Fibroblast of peridontal ligament (primary cell): Measurements from ENCODE around the gene CHST9.
"Not testable (repeated sequence)": the region's sequence is repeated elsewhere in the genome, so short reads cannot be mapped to it uniquely, and the experiment has no call there.

Experiments
- DNase-seq: peaks from one replicate; pipeline ENCODE4 v3.0.0-alpha.2; 2010; ENCODE audit errors: extremely low read depth

The CHST9 gene

DNA sequence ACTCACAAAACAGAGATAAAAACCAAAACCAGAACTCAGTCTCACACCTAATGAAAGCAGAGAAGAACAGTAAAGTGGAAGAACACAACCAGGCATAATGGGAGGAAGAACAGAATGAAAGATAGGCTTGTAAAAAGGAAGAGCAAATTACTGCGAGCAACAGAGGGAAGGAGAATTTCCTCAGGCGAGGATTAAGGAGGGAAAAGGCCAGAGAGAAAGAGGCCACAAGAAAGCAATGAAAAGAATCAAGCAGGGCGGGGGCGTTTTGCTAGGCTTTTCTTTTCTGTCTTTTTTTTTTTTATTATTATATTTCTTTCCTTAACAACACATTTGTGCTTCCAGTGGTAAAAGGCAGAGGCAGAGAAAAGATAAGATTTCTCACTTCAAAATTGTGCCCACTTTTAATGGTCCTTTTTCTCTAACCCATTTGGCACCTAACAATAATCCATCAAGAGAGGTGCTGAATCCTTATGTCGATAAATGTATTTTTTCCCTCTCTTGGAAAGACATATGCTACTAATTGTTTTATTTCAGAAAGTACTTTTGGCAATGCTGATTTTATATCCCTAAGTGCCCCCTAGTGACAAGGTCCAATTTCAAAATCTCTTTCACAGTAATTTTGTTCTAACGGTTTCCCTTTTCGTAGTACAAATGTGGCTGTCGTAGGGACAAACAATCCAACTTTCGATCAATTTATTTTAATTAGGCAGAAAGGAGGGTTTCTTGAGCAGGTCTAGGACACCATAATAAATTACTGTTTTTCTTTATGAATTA is 180.9 kb downstream of the CHST9 start:
- peak; percentile 17 for DNase-seq

DNA sequence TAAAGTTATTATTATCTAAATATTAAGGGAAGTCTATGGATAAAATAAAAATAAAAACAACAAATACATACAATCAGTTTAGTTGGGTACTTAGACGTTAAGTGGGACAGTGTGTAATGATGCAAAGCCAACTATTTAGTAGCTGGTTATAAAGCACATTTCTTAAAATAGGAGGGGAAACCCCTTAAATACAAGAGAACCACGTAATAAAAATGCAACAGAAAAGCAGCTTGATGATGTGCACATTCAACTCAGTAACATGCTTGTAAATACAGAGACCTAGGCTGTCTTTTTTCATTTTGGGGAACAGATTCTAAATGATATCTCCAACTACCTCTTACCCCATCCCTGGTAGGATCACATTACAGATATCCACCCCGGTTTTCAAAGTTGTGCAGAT is 185.3 kb downstream of the CHST9 start:
- DNase-seq: no peak

DNA sequence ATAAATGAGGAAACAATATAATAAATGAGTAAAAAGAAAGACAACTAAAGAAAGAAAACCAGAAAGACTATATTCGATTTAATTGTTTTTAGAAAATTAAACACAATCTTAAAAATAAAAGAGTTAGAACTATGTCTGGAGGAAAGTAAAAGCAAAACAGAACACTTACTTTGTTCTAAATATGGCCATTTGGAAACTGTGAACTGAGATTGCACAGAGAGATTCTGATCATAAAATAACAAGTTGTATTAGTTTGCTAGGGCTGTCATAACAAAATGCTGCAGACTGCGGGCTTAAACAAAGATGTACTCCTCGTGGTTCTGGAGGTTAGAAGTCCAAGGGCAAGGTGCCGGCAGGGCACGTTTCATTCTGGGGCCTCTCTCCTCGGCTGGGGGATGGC is 191.5 kb downstream of the CHST9 start:
- no peak for DNase-seq

DNA sequence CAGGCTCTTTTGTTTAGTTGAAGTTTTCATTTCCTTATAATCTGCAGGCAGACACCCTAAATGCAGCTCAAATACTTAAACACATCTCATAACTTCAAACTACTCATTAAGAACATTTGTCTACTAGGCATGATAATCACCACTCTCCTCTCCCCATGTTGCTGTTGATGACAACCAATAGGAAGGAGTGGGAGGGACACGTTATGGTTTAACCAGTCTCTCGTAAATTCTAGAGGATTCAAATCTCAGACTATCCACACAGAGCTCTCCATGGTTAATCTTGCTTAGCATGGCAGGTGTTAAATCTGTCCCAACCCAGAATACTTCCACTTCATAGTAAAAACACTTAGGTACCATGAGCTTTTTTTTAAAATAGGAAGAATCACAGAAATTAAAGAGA is 192.2 kb downstream of the CHST9 start:
- DNase-seq: no peak

DNA sequence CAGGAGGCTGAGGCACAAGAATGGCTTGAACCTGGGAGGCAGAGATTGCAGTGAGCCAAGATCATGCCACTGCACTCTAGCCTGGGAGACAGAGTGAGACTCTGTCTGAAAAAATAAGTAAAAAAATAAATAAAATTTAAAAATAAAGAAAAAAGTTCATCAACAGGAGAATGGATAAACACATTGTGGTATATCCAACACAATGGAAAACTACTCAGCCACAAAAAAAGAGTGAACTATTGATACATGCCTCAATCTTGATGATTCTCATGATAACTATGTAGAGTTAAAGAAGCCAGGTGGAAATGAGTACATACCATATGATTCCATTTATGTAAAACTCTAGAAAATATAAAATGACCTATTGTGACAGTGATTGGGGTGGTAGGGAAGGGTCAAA is 195.3 kb downstream of the CHST9 start:
- no peak for DNase-seq

DNA sequence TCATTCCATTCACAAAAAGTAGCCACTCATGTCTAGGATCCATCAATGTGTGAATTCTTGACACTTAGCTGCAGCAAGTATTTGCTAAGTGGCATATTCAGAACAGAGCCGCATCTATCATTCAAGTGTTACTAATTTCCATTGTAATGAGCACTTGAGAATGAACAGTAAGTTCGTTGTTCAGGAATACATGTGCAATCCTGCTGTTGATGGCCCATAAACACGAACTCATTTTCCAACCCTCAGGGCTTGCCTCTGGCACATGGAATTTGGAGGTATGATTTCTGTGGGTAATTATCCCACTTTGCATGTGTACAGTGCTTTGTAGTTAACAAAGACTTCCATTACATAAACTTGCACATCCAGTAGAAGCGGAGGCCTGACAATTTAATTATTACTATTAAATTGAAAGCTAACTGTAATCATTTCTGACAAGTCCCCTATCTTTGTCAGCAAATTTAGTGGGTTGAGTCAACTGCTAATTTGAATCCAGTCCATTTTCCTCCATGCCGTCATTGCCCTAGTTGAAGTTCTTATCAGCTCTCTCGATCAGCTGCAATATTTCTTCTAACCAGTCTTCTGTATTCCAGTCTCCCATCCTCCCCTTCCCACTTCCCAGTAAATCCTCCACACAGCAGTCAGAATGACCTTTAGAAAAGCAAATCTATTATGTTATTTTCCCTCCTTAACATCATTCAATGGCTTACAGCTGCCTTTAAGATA is 203.6 kb downstream of the CHST9 start:
- no peak for DNase-seq

DNA sequence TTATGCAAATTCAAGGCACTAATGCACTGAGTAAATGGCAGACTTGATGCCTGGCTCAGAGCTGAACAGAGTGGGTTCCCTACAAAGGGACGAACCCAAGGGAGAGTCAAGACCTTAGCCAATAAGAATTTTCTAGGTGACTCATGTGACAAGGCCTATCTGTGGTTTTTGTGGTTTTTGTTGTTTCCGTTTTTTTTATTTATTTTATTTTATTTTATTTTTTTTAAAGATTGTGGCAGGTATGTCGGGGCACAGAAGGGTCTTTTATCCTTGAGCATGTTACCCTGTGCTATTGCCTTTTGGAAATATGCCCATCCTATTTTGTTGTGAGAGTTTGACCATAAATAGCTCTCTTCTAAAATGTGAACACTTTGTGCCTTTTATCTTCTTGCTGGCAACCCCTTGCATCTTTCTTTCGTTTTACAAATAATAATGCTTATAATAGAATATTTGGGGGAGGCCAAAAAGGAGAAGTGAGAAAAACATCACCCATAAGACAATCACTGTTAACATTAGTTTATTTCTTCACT is 206.2 kb downstream of the CHST9 start:
- no peak for DNase-seq

DNA sequence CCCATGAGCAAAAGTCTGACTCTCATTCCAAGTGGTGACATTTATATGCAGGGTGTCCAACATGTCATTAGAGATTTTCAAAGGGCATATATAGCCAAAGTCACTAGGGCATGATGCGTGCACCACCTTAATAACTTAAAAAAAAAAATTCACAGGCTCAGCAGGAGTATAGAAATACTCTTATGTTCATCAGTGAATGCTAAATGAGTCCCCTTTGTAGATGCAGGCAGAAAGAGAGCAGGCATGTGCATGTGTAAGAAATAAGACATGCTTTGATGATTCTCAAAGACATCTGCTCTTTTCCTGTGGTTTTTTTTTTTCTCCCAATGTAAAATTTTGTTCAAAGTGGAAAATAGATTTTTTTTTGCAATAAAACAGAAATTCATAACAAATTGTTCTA is 207.3 kb downstream of the CHST9 start:
- DNase-seq: no peak

DNA sequence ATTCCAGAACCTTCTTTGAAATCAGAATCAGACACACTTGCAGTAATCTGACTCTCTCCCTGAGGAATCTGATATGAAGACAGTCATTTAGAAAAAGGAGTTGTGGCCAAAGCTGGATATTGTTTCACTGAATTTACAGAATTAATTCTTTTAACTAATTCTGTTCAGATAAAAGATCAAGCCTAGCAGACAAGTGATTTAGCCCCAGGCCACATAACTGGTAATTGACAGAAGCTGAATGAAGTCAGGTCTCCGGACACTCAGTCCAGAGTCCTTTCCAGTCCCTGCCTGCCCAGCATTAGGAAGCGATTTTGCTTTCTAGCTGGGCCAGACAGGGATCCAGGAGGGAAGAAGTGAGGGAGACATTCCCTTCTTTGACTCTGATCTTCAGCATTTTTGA is 208.9 kb downstream of the CHST9 start:
- DNase-seq: no peak

DNA sequence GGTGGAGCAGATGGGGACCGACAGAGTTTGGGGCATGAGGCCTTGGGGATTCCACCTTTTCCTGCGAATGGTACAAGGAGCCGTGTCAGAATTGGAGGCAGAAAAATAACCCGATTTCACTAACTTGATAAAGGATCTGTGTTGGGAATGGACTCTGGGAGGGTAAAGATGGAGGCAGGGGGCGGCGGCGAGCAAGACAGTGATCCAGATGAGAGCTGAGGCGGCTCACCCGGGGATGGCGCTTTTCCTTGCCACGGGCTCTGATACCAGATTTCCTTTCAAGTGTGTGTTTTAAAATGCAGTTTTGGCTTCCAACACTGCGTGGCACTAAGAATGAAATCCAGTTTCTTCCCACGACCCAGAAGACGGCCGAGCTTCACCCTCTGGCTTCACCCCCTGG is 212.6 kb downstream of the CHST9 start:
- not testable (repeated sequence) for DNase-seq

DNA sequence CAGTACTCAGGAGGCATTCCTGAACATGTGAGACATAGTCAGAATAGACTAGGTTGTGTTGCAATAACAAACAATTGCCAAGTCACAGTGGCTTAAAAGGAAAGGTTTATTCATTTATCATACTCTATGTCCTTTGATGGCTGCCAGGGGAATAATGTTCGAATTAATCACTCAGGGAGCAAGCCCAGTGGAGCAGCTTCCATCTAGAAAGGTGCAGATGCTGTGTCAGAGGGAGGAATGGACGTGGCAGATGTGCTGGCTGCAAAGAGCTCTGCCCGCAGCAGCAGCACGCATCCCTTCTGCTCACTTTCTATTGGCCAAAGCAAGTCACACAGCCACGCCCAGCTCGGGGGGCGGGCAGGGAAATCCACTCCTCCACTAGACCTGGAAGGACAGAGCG is 213.7 kb downstream of the CHST9 start:
- no peak for DNase-seq

DNA sequence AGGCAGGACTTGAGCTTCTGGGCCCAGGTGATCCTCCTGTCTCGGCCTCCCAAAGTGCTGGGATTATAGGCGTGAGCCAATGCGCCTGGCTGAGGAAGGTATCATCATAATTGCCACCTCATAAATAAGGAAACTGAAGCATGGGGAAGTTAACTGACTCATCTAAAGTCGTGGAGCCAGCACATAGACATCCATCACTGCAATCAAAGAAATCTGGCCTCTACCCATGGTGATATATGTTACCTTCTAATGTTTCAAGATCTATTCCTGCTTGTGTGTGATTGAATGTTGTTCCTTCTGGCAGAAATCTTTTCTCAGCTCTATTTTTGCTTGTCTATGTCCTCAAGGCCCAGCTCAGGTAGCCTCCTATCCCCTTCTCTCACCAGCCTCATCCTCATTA is 214.5 kb downstream of the CHST9 start:
- DNase-seq: no peak

DNA sequence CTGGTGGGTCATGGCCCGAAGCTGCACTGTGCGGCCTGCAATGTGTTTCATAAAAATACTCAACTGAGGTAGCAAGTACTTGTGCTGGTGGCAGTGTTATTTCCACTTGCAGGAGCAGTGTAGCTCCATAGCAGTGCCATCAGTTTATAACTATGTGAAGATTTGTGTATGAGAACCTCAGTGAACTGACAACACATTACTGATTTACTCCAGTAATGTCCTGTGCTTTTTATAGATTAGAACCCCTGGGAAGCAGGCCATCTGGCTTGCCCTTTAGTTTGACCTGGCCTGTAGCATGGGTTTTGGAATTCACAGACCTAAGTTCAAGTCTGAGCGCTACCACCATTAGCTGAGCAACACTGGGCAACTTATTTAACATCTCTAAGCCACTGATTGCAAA is 219.9 kb downstream of the CHST9 start:
- DNase-seq: no peak

DNA sequence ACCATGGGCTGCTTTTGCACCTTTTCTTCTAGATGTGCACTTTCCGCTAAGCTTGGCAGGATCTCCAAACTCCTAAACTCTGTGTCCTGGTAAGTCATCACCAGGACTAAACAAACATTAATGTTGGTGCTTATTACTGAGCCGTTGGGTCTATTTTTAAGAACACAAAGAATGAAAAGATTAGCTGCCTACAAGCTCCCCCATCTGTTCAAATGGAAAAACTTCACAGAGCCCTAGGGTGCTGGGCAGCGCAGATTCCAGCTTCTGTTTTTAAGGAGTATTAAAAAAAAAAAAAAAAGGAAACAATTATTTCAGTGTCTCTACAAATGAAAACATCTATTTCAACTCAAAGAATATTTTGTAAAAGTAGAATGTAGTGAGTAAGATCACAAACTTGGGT is 221.8 kb downstream of the CHST9 start:
- DNase-seq: no peak

DNA sequence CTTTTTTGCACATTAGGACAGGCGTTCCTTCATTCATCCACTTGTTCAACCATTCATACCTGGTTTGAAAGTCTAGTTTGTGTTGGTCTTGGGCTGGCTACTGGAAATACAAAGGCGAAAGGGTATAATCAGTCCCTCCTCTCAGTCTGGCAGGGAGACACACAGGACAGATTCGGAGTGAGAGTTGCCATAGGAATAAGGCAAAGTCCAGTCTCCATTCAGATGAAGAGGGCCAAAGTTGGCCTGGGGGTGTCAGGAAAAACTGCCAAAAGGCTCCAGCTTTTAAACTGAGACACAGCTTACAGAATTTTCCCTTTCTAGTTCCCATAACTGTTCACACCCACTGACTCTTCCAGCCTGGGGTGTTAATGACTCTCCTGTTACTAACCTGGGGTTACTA is 223.3 kb downstream of the CHST9 start:
- no peak for DNase-seq

DNA sequence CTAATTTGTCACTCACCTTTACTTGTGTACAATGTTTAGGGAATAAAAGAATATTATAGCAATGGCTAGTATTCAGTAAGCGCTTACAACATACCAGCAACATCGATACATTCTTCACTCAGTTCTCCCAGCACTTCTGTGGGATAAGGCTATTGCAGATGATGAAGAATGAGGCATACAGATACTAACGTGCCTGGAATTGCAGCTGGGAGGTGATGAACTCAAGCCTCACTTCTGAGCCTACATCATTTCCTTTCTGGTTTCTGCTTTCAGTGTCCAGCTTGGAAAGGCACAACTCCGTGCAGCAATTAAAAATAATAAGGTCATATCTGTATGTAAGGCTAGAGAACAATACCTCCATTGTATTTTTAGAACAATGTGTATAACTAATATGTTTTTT is 224.2 kb downstream of the CHST9 start:
- DNase-seq: no peak

DNA sequence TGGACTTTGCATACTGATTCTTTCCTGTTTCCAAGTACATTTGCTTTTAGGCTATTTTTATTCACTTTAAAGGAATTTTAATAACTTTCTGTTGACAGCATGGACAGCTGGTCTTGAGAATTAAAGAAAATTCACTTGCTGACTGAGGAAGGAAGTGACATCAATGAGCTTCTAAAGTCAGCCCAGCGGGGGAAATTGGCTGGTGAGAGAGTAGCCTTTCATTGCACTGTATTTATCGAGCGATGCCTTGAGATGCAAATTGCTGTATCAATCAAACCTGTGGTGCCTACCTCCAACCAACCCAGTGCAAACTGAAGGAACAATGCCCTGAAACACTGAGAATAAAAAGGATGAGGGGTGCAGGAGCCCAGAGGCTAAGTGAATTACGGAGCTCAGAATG is 228.2 kb downstream of the CHST9 start:
- no peak for DNase-seq

DNA sequence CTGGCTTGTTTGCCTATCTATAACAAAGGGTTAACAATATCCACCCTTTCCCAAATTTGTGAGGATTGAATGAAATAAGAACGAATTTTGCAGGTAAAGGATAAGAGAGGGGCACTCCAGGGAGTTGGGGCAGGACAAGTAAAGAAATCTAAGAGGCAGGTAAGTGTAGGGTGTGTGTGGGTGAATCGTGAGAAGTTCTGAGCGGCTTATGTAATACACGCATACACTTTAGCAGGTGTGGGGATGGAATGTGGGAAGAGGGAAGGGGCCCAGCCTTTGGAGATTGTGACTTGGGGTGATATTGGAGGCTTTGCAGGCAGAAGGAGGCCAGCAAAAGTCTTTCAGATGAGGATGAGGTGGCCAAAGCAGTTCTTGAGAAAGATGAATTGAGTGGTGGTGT is 236.4 kb downstream of the CHST9 start:
- no peak for DNase-seq

DNA sequence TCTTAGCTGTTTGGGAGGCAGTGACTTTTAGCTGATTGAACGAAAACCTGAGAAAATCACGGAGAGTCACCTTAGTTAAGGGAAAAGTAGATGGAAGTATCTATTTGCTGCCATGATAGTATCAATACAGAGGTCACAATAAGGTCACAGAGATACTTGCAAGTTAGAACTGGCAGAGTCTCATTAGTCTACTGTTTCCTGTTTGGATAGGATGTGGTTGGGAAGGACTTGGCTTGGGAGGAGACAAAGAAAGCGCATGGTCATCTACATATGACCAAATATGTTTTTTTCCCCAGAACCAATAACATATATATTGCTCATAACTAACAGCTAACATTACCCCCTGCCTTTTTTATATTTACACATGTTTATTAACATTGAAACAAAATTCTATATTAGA is 241.2 kb downstream of the CHST9 start:
- DNase-seq: no peak

DNA sequence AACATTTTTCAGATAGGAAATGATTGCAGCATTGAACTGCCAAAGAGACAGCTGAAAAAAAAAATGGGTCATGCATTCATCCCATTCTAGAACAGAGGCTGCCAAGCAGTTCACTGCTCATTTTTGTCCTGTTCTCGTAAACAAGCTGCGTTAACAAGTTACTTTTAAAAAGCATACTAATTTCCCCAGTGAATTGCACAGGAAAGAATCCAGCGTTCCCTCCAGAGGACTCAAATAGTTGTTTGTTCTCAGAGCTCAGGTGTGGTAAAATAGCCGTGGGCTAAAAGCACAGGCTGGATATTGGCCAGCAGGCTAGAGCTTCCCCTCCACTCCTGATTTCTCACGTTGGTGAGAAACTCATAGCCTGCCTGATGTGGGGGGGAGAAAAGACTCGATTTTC is 243.5 kb downstream of the CHST9 start:
- no peak for DNase-seq

DNA sequence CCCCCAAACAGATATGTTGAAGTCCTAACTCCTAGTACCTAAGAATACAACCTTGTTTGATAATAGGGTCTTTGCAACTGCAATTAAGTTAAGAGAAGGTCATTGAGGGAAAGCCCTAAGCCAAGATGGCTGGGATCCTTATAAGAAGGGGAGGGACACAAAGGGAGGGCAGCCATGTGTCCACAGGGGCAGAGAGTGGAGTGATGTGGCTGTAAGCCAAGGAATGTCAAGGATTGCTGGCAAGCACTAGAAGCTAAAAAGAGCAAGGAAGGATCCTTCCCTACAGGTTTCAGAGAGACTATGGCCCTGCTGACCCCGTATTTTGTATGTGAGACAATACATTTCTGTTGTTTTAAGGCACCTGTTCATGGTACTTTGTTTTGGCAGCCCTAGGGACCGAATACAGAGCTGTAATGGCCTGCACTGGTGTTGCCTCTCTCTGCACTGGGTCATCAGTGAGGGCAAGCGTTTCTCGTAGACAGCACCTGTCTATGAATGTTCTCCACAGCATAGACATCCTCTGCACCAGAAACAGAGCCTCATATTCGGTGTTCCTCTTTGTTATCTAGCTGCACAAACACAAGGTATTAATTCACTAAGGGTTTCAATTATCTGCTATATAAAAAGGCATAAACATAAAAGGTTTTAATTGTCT is 244.2 kb downstream of the CHST9 start:
- no peak for DNase-seq

DNA sequence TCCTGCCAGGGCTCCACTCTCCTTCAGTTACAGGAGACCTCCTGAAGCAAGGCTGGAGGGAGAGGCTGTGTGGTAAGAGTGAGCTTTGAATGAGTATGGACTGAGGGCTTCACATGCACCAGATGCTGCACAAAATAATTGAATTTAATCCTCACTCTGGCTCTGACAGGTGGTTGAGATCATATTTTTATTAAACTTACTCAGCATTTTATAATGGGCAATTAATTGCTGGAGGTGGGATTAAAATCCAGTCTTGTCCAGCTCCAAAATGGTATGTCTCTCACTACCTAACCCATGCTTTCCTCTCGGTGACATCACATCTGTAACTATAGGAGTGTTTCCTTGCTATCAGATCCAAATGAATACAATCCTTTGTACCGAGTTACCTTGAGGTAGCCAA is 253.4 kb downstream of the CHST9 start:
- DNase-seq: no peak

DNA sequence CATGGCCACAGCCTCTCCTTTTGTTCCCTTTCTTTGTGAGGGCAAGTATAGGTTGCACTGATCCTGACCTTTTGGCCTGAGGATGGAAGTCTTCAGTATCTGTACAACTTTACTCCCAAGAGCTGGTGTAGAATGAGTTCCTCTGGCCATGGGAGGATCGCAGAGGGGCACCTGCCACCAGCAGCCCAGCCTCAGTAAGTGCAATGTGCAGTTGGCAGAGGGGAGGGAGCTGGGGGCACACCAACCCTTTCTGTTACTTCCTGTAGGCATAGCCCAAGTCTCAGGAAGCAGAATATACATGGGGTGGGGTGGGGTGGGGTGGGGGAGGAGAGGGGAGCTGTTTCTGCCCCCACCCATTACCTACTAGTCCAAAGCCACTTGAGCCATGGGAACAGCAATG is 254.5 kb downstream of the CHST9 start:
- no peak for DNase-seq
